CD4-positive, alpha-beta memory T cell (primary cell): Measurements from ENCODE around the gene TLR10. TPM values are rescaled to one million over a fixed set of nuclear protein-coding genes. Genes with fewer than 3 reads are reported as not detected.

Experiments
- CTCF ChIA-PET: fragments of 350-600 bp; sonication (Branson Sonifier 250); formaldehyde crosslinking; loops from one replicate; lab custom pipeline; 2021; ENCODE audit warnings: inconsistent platforms; ENCODE audit not compliant: partially characterized antibody; lab: Charles Lee
- POLR2A ChIA-PET: fragments of 350-600 bp; sonication (Branson Sonifier 250); formaldehyde crosslinking; loops from one replicate; lab custom pipeline; 2021; ENCODE audit not compliant: partially characterized antibody; lab: Charles Lee
- DNase-seq, 5 donors: peaks; one replicate each; pipeline versions ENCODE4 v3.0.0 to v3.0.0-alpha.2; 2020 to 2022; ENCODE audit warnings: mixed read lengths in 1 of 5
- H3K27ac ChIP-seq: one replicate; pipeline ENCODE4 v1.7.0; 2013; ENCODE audit warnings: low read depth, low read length
- H3K27me3 ChIP-seq: 2 replicates; pipeline ENCODE4 v1.7.0; 2013; ENCODE audit warnings: mild to moderate bottlenecking, low read length, moderate library complexity; ENCODE audit not compliant: insufficient read depth
- H3K36me3 ChIP-seq: 2 replicates; pipeline ENCODE4 v1.7.0; 2013; ENCODE audit warnings: mild to moderate bottlenecking, low read length, moderate library complexity; ENCODE audit not compliant: insufficient read depth
- H3K4me1 ChIP-seq: 2 replicates; pipeline ENCODE4 v1.7.0; 2013; ENCODE audit warnings: mild to moderate bottlenecking, low read length, moderate library complexity; ENCODE audit not compliant: insufficient read depth
- H3K4me3 ChIP-seq, 2 donors: one replicate each; pipeline ENCODE4 v1.7.0; 2013; ENCODE audit warnings: low read length in 2 of 2, mild to moderate bottlenecking in 1 of 2
- H3K9me3 ChIP-seq, 2 donors: one replicate each; pipeline ENCODE4 v1.7.0; 2013; ENCODE audit warnings: low read length in 2 of 2, control low read depth in 1 of 2; ENCODE audit not compliant: control insufficient read depth in 1 of 2
- H3K27ac Mint-ChIP-seq, 7 donors: one replicate each; pipeline ENCODE4 v1.8.0; 2020 to 2021; ENCODE audit warnings: mixed read lengths in 7 of 7, mild to moderate bottlenecking in 6 of 7, inconsistent platforms in 3 of 7, moderate library complexity in 3 of 7
- H3K27me3 Mint-ChIP-seq, 2 donors: one replicate each; pipeline ENCODE4 v1.8.0; 2020 to 2021; ENCODE audit warnings: mixed read lengths in 2 of 2
- H3K36me3 Mint-ChIP-seq, 2 donors: one replicate each; pipeline ENCODE4 v1.8.0; 2020 to 2021; ENCODE audit warnings: mixed read lengths in 2 of 2, inconsistent platforms in 1 of 2, mild to moderate bottlenecking in 1 of 2
- H3K4me1 Mint-ChIP-seq, 4 donors: one replicate each; pipeline ENCODE4 v1.8.0; 2020 to 2021; ENCODE audit warnings: mixed read lengths in 4 of 4, mild to moderate bottlenecking in 1 of 4
- H3K4me3 Mint-ChIP-seq, 8 donors: one replicate each; pipeline ENCODE4 v1.8.0; 2020 to 2021; ENCODE audit warnings: mixed read lengths in 8 of 8, mild to moderate bottlenecking in 7 of 8, moderate library complexity in 6 of 8, inconsistent platforms in 3 of 8
- H3K9me3 Mint-ChIP-seq, 8 donors: one replicate each; pipeline ENCODE4 v1.8.0; 2020 to 2021; ENCODE audit warnings: mixed read lengths in 8 of 8, mild to moderate bottlenecking in 5 of 8, inconsistent platforms in 3 of 8, moderate library complexity in 1 of 8
- intact Hi-C: fragments of 100-400 bp; cut with micrococcal nuclease; formaldehyde crosslinking; loops from one replicate; pipeline ENCODE4 v1.15.1; 2023
- polyA plus RNA-seq, 2 donors: library from polyadenylated mRNA; unstranded; fragments of 300-500 nt; fragmentation: Illumina TruSeq; gene quantifications; one replicate each; pipeline ENCODE4 v1.2.3, GENCODE V29; 2021
- total RNA-seq, 2 experiments: library from RNA; stranded (reverse); gene quantifications; one replicate each; pipeline ENCODE4 v1.2.3, GENCODE V29; 2021

The TLR10 gene
- total and polyA plus RNA-seq, 4 experiments from 2014 or later: 0.20 to 1.1 (median 0.28) TPM; not detected in 1

GRCh38 chr4:38749336-38749735 is 33.5 kb downstream of the TLR10 start:
- peaks cover 3 to 10% of the 10 kb centered on the region in 2 donors for H3K36me3 Mint-ChIP-seq
- H3K27me3 ChIP-seq: no peaks in the 10 kb centered on the region
- no peaks in the 10 kb centered on the region for H3K4me1 ChIP-seq
- H3K4me3 Mint-ChIP-seq: no peak overlapping the region
- peaks cover 0 to 7% (median 6%) of the 10 kb centered on the region in 4 donors for H3K4me1 Mint-ChIP-seq
- DNase-seq: no peak
- ChIA-PET POLR2A (no interaction called here), CTCF (interaction anchor here (0.7 kb wide), 1 partner anchor 10 kb away, joined by 3 read pairs; no protein-coding TSS in a partner anchor)
- H3K4me3 ChIP-seq: no peak overlapping the region
- no peaks in the 10 kb centered on the region for H3K27me3 Mint-ChIP-seq
- peaks cover 2 to 24% (median 17%) of the 10 kb centered on the region in 8 donors for H3K9me3 Mint-ChIP-seq
- H3K27ac ChIP-seq: no peak overlapping the region
- H3K27ac Mint-ChIP-seq: no peak overlapping the region
- peaks cover 0 to 6% of the 10 kb centered on the region in 2 donors for H3K9me3 ChIP-seq
- intact Hi-C loops: no loop called here
- no peaks in the 10 kb centered on the region for H3K36me3 ChIP-seq

- DNase-seq: no peak
- Mint-ChIP-seq H3K36me3 (peaks cover 3 to 10% of the 10 kb centered on the region in 2 donors), H3K27me3 (peaks cover 0 to 2% of the 10 kb centered on the region in 2 donors), H3K4me1 (peaks cover 4 to 11% (median 7%) of the 10 kb centered on the region in 4 donors), H3K9me3 (peaks cover 2 to 24% (median 17%) of the 10 kb centered on the region in 8 donors), H3K4me3 (no peak overlapping the region), H3K27ac (no peak overlapping the region)
- Histone ChIP-seq H3K4me1 (no peaks in the 10 kb centered on the region), H3K27me3 (no peaks in the 10 kb centered on the region), H3K36me3 (no peaks in the 10 kb centered on the region), H3K27ac (no peak overlapping the region), H3K4me3 (no peak overlapping the region), H3K9me3 (peaks cover 0 to 6% of the 10 kb centered on the region in 2 donors)
- CTCF ChIA-PET: no interaction called here
- POLR2A ChIA-PET: no interaction called here
- intact Hi-C loops: no loop called here
These were observed 35.2 kb downstream of the TLR10 start for GRCh38 chr4:38747629-38748028.

- H3K36me3 Mint-ChIP-seq: peaks cover 3 to 10% of the 10 kb centered on the region in 2 donors
- POLR2A ChIA-PET: no interaction called here
- DNase-seq: no peak
- intact Hi-C loops: no loop called here
- H3K4me1 ChIP-seq: no peaks in the 10 kb centered on the region
- no peak overlapping the region for H3K27ac Mint-ChIP-seq
- H3K27me3 Mint-ChIP-seq: peaks cover 0 to 6% of the 10 kb centered on the region in 2 donors
- H3K27ac ChIP-seq: no peak overlapping the region
- peaks cover 0 to 6% of the 10 kb centered on the region in 2 donors for H3K9me3 ChIP-seq
- H3K9me3 Mint-ChIP-seq: peaks cover 2 to 24% (median 17%) of the 10 kb centered on the region in 8 donors
- no peak overlapping the region for H3K4me3 Mint-ChIP-seq
- no peaks in the 10 kb centered on the region for H3K27me3 ChIP-seq
- CTCF ChIA-PET: no interaction called here
- H3K4me3 ChIP-seq: no peak overlapping the region
- H3K36me3 ChIP-seq: no peaks in the 10 kb centered on the region
- H3K4me1 Mint-ChIP-seq: peaks cover 0 to 5% (median 3%) of the 10 kb centered on the region in 4 donors
These were observed 36.9 kb downstream of the TLR10 start for GRCh38 chr4:38745881-38746280.

GRCh38 chr4:38743866-38744265 is 38.9 kb downstream of the TLR10 start:
- DNase-seq: no peak
- Mint-ChIP-seq H3K4me3 (no peak overlapping the region), H3K4me1 (peaks cover 0 to 5% (median 3%) of the 10 kb centered on the region in 4 donors), H3K9me3 (peaks cover 2 to 23% (median 16%) of the 10 kb centered on the region in 8 donors), H3K36me3 (peaks cover 3 to 10% of the 10 kb centered on the region in 2 donors), H3K27ac (no peak overlapping the region), H3K27me3 (peaks cover 0 to 6% of the 10 kb centered on the region in 2 donors)
- H3K27me3 ChIP-seq: no peaks in the 10 kb centered on the region
- ChIA-PET POLR2A (interaction anchor here (0.6 kb wide), 1 partner anchor 14 kb away, joined by 3 read pairs; no protein-coding TSS in a partner anchor), CTCF (interaction anchor here (1.1 to 1.9 kb wide), 3 partner anchors 13 to 564 kb away, joined by 3 to 4 read pairs (median 4); no protein-coding TSS in a partner anchor)
- H3K36me3 ChIP-seq: no peaks in the 10 kb centered on the region
- peaks cover 0 to 6% of the 10 kb centered on the region in 2 donors for H3K9me3 ChIP-seq
- H3K27ac ChIP-seq: no peak overlapping the region
- H3K4me3 ChIP-seq: no peak overlapping the region
- no peaks in the 10 kb centered on the region for H3K4me1 ChIP-seq
- intact Hi-C loops: no loop called here

GRCh38 chr4:38740303-38740702 is 42.5 kb downstream of the TLR10 start:
- H3K4me3 ChIP-seq: no peak overlapping the region
- no peaks in the 10 kb centered on the region for H3K36me3 Mint-ChIP-seq
- intact Hi-C loops: no loop called here
- no peaks in the 10 kb centered on the region for H3K9me3 ChIP-seq
- no peak overlapping the region for H3K27ac Mint-ChIP-seq
- no peak overlapping the region for H3K27ac ChIP-seq
- H3K27me3 Mint-ChIP-seq: peaks cover 3 to 8% of the 10 kb centered on the region in 2 donors
- DNase-seq: no peak
- no peaks in the 10 kb centered on the region for H3K27me3 ChIP-seq
- H3K4me1 Mint-ChIP-seq: peaks cover 0 to 5% (median 3%) of the 10 kb centered on the region in 4 donors
- ChIA-PET CTCF (interaction anchor here (0.9 to 3.1 kb wide), 6 partner anchors 10 to 561 kb away, joined by 3 to 12 read pairs (median 5); partner anchors contain the start of gene TLR10), POLR2A (no interaction called here)
- H3K36me3 ChIP-seq: no peaks in the 10 kb centered on the region
- peaks cover 0 to 4% (median 0%) of the 10 kb centered on the region in 8 donors for H3K9me3 Mint-ChIP-seq
- H3K4me1 ChIP-seq: no peaks in the 10 kb centered on the region
- no peak overlapping the region for H3K4me3 Mint-ChIP-seq

- H3K9me3 Mint-ChIP-seq: peaks cover 0 to 4% (median 0%) of the 10 kb centered on the region in 8 donors
- H3K27ac Mint-ChIP-seq: no peak overlapping the region
- H3K27me3 Mint-ChIP-seq: peaks cover 3 to 8% of the 10 kb centered on the region in 2 donors
- Histone ChIP-seq H3K4me3 (no peak overlapping the region), H3K36me3 (no peaks in the 10 kb centered on the region), H3K27ac (no peak overlapping the region), H3K4me1 (no peaks in the 10 kb centered on the region), H3K27me3 (no peaks in the 10 kb centered on the region), H3K9me3 (no peaks in the 10 kb centered on the region)
- no peak for DNase-seq
- H3K36me3 Mint-ChIP-seq: no peaks in the 10 kb centered on the region
- no peak overlapping the region for H3K4me3 Mint-ChIP-seq
- ChIA-PET CTCF (interaction anchor here (0.9 to 3.1 kb wide), 2 partner anchors 8 to 20 kb away, joined by 3 to 12 read pairs; no protein-coding TSS in a partner anchor), POLR2A (no interaction called here)
- intact Hi-C loops: no loop called here
- H3K4me1 Mint-ChIP-seq: peaks cover 0 to 5% (median 3%) of the 10 kb centered on the region in 4 donors
These were observed 43.6 kb downstream of the TLR10 start for GRCh38 chr4:38738940-38739803.

- ChIA-PET POLR2A (no interaction called here), CTCF (interaction anchor here (0.9 to 3.2 kb wide), 6 partner anchors 17 to 667 kb away, joined by 3 to 15 read pairs (median 6); no protein-coding TSS in a partner anchor)
- Histone ChIP-seq H3K36me3 (no peaks in the 10 kb centered on the region), H3K27me3 (no peaks in the 10 kb centered on the region), H3K4me3 (no peak overlapping the region), H3K4me1 (peaks cover 1% of the 10 kb centered on the region), H3K27ac (no peak overlapping the region), H3K9me3 (no peaks in the 10 kb centered on the region)
- H3K27ac Mint-ChIP-seq: no peak overlapping the region
- peaks cover 2 to 3% of the 10 kb centered on the region in 2 donors for H3K27me3 Mint-ChIP-seq
- H3K4me3 Mint-ChIP-seq: peak overlapping the region in 1 of 8 donors; percentile 20
- peaks cover 3 to 11% (median 6%) of the 10 kb centered on the region in 4 donors for H3K4me1 Mint-ChIP-seq
- no peaks in the 10 kb centered on the region for H3K36me3 Mint-ChIP-seq
- H3K9me3 Mint-ChIP-seq: peaks cover 0 to 4% (median 0%) of the 10 kb centered on the region in 8 donors
- intact Hi-C loops: no loop called here
- DNase-seq: no peak
These were observed 46.9 kb downstream of the TLR10 start for GRCh38 chr4:38735870-38736269.
